ENCODE results near the gene RPL36.

DNA sequence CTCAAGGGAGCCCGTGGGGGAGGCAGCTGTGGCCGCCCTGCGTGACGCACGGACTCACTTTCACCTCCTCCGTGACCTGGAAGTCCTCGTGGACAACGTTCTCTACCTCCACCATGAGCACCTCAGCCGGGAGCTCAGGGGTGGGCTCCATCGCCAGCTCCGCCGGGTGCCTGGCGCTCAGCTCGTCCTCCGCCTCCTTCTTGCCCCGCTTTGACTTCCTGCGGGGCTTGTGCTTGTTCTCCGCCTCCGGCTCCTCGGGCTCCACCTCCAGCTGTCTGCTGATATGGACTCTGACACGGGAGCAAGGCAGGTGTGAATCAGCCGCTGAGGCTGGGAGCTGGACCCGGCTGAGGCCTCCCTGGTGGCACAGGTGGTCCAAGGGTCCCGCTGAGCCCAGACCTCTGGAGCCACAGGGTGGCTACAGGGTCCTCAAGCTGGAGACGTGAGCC is 21.6 kb downstream of the RPL36 start:
- no peak for TF ChIP-seq GLIS3 (CRISPR knock-in tag; IDR thresholded peaks at IDR 0.05)
- no peak for TF ChIP-seq TCF4 (CRISPR knock-in tag; IDR thresholded peaks at IDR 0.05; ENCODE audit: borderline replicate concordance)
- TF ChIP-seq RARB (CRISPR knock-in tag; IDR thresholded peaks at IDR 0.05): no peak
- TF ChIP-seq ZFP3 (CRISPR knock-in tag; IDR thresholded peaks at IDR 0.05): no peak
- no peak for TF ChIP-seq ZC3H10 (CRISPR knock-in tag; IDR thresholded peaks at IDR 0.05)
- no peak for TF ChIP-seq ZNF8 (CRISPR knock-in tag; IDR thresholded peaks at IDR 0.05)

Measured in SK-N-SH treated with all-trans-retinoic acid at 6 μM for 48 hours (cell line).